Peyer's patch (tissue), 4 donors: ENCODE data around the gene RAB31. TPM values are rescaled to one million over a fixed set of nuclear protein-coding genes. Genes with fewer than 3 reads are reported as not detected.
"Not testable (repeated sequence)": the region's sequence is repeated elsewhere in the genome, so short reads cannot be mapped to it uniquely, and the experiment has no call there.

ENCODE experiments used
- DNase-seq, 3 donors: peaks; one replicate each; pipeline ENCODE4 v3.0.0-alpha.2; 2017 to 2019
- H3K27ac ChIP-seq, 4 donors: fragments of 200-600 bp; sonication (generic); one replicate each; pipeline ENCODE4 v1.5.1; 2016 to 2019
- H3K27me3 ChIP-seq, 2 donors: fragments of 200-600 bp; sonication (generic); one replicate each; pipeline ENCODE4 v1.5.1; 2019
- H3K36me3 ChIP-seq, 3 donors: fragments of 200-600 bp; sonication (generic); one replicate each; pipeline ENCODE4 v1.5.1; 2016 to 2019
- H3K4me1 ChIP-seq, 4 donors: fragments of 200-600 bp; sonication (generic); one replicate each; pipeline ENCODE4 v1.5.1; 2016 to 2019
- H3K4me3 ChIP-seq, 4 donors: fragments of 200-600 bp; sonication (generic); 1 replicate in 3 of 4; 2 replicates in 1 of 4; pipeline ENCODE4 v1.5.1; 2016 to 2019; ENCODE audit warnings: mild to moderate bottlenecking in 1 of 4
- H3K9me3 ChIP-seq, 4 donors: fragments of 200-600 bp; sonication (generic); one replicate each; pipeline ENCODE4 v1.5.1; 2016 to 2019; ENCODE audit warnings: mild to moderate bottlenecking in 1 of 4
- CTCF ChIP-seq, 6 experiments: fragments of 450-650 bp in 4 of 6; fragments of 200-600 bp in 2 of 6; sonication (generic) in 1 of 6; IDR thresholded peaks; one replicate each; pipeline ENCODE4 v1.5.1; 2017 to 2019; ENCODE audit warnings: antibody characterized with exemption in 6 of 6, mild to moderate bottlenecking in 3 of 6, moderate library complexity in 1 of 6
- POLR2A ChIP-seq, 2 donors: fragments of 450-650 bp; IDR thresholded peaks; one replicate each; pipeline ENCODE4 v1.5.1; 2017; ENCODE audit warnings: antibody characterized with exemption in 2 of 2, mild to moderate bottlenecking in 2 of 2, moderate library complexity in 2 of 2
- total RNA-seq, 4 donors: library from RNA; depleted of rRNA; stranded (reverse); fragments of >200 nt; gene quantifications; one replicate each; pipeline ENCODE4 v1.1.0, GENCODE V29; 2016

Gene RAB31
- total RNA-seq, 4 donors from 2014 or later = 6.2 to 66.8 (median 17.7) TPM

GRCh38 chr18:9900699-9901098 is 192.6 kb downstream of the RAB31 start:
- TF ChIP-seq POLR2A (IDR thresholded peaks at IDR 0.05) = no peak
- TF ChIP-seq CTCF (IDR thresholded peaks at IDR 0.05) = no peak
- Histone ChIP-seq H3K36me3 (no peaks in the 10 kb centered on the region), H3K27me3 (no peaks in the 10 kb centered on the region)

GRCh38 chr18:9901377-9901776 is 193.3 kb downstream of the RAB31 start:
- H3K4me3 ChIP-seq = no peak overlapping the region
- TF ChIP-seq CTCF (IDR thresholded peaks at IDR 0.05) = no peak
- TF ChIP-seq POLR2A (IDR thresholded peaks at IDR 0.05) = no peak
- no peaks in the 10 kb centered on the region for H3K36me3 ChIP-seq
- DNase-seq = no peak
- no peaks in the 10 kb centered on the region for H3K9me3 ChIP-seq
- H3K27ac ChIP-seq = no peak overlapping the region
- H3K27me3 ChIP-seq = no peaks in the 10 kb centered on the region
- peaks cover 0 to 9% (median 0%) of the 10 kb centered on the region in 4 donors for H3K4me1 ChIP-seq

More at GRCh38 chr18:9900699-9901098, 192.6 kb downstream of the RAB31 start:
- H3K27ac ChIP-seq = no peak overlapping the region
- H3K4me1 ChIP-seq = peaks cover 0 to 9% (median 0%) of the 10 kb centered on the region in 4 donors
- no peak overlapping the region for H3K4me3 ChIP-seq
- no peak for DNase-seq
- H3K9me3 ChIP-seq = no peaks in the 10 kb centered on the region

- not testable (repeated sequence) for H3K4me1 ChIP-seq, H3K9me3 ChIP-seq, H3K27ac ChIP-seq, H3K4me3 ChIP-seq, H3K36me3 ChIP-seq, H3K27me3 ChIP-seq, DNase-seq
These were observed 194.2 kb downstream of the RAB31 start for GRCh38 chr18:9902264-9902663.

- Histone ChIP-seq H3K36me3 (no peaks in the 10 kb centered on the region), H3K4me3 (no peak overlapping the region), H3K9me3 (no peaks in the 10 kb centered on the region), H3K4me1 (peaks cover 0 to 9% (median 0%) of the 10 kb centered on the region in 4 donors), H3K27me3 (no peaks in the 10 kb centered on the region), H3K27ac (no peak overlapping the region)
- TF ChIP-seq POLR2A (IDR thresholded peaks at IDR 0.05) = no peak
- TF ChIP-seq CTCF (IDR thresholded peaks at IDR 0.05) = no peak
- no peak for DNase-seq
These were observed 194.7 kb downstream of the RAB31 start for GRCh38 chr18:9902832-9903231.

DNA sequence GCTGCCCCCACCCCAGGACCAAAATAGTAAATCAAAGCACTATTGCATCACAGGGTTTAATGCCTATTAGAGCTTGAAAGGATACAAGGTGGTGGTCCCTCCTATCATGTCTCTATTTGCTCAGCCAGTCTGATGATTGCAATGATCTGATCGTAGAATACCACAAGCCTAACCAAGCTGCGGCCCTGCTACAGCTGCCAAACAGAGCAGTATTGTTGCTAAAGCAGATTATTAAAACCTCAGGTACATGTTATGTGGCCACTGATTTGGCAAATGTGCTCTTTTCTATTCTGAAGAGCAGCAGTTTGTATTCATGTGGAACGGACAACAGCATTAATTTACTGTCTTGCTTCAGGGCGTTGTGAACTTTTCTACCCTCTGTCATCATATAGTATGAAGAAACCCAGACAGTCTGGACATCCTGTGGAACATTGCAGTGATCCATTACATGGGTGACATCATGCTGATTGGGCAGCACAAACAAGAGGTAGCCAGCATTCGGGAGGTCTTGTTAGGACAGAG is 197.4 kb downstream of the RAB31 start:
- no peaks in the 10 kb centered on the region for H3K4me1 ChIP-seq
- H3K4me3 ChIP-seq = no peak overlapping the region
- TF ChIP-seq POLR2A (IDR thresholded peaks at IDR 0.05) = no peak
- no peak for TF ChIP-seq CTCF (IDR thresholded peaks at IDR 0.05)
- H3K27ac ChIP-seq = no peak overlapping the region
- no peaks in the 10 kb centered on the region for H3K27me3 ChIP-seq
- no peaks in the 10 kb centered on the region for H3K36me3 ChIP-seq
- H3K9me3 ChIP-seq = no peaks in the 10 kb centered on the region
- no peak for DNase-seq

- H3K36me3 ChIP-seq = no peaks in the 10 kb centered on the region
- no peaks in the 10 kb centered on the region for H3K9me3 ChIP-seq
- no peak overlapping the region for H3K27ac ChIP-seq
- no peaks in the 10 kb centered on the region for H3K27me3 ChIP-seq
- no peak for TF ChIP-seq CTCF (IDR thresholded peaks at IDR 0.05)
- TF ChIP-seq POLR2A (IDR thresholded peaks at IDR 0.05) = no peak
- H3K4me1 ChIP-seq = no peaks in the 10 kb centered on the region
- no peak for DNase-seq
- H3K4me3 ChIP-seq = no peak overlapping the region
These were observed 198.4 kb downstream of the RAB31 start for GRCh38 chr18:9906481-9906880.
